GM23338 (cell line): ENCODE measurements around the gene KHK. TPM values are rescaled to one million over a fixed set of nuclear protein-coding genes. Genes with fewer than 3 reads are reported as not detected.

Experiments
- ATAC-seq: fragments of 200-7000 bp; cut with Tn5 transposase; 3 replicates; pipeline ENCODE4 v1.9.1; 2020
- DNase-seq: peaks from one replicate; pipeline ENCODE4 v3.0.0-alpha.2; 2015; ENCODE audit warnings: low spot score
- H2AFZ ChIP-seq: fragments of 200-600 bp; sonication (generic); 2 replicates; pipeline ENCODE4 v1.8.0; 2016; ENCODE audit warnings: antibody characterized with exemption, mild to moderate bottlenecking, moderate library complexity
- H3F3A ChIP-seq: fragments of 200-600 bp; sonication (generic); replicated peaks from 2 replicates; pipeline ENCODE4 v1.8.0; 2017; ENCODE audit warnings: antibody characterized with exemption, mixed run types, low read depth
- H3K27ac ChIP-seq: fragments of 200-600 bp; sonication (generic); 2 replicates; pipeline ENCODE4 v1.6.1; 2016; ENCODE audit warnings: low read depth
- H3K27me3 ChIP-seq: fragments of 200-600 bp; sonication (generic); 2 replicates; pipeline ENCODE4 v1.8.0; 2016; ENCODE audit warnings: mild to moderate bottlenecking, mixed run types, moderate library complexity; ENCODE audit not compliant: insufficient read depth
- H3K36me3 ChIP-seq: fragments of 200-600 bp; sonication (generic); 2 replicates; pipeline ENCODE4 v1.8.0; 2016; ENCODE audit warnings: mild to moderate bottlenecking; ENCODE audit not compliant: insufficient read depth
- H3K4me1 ChIP-seq: fragments of 200-600 bp; sonication (generic); 2 replicates; pipeline ENCODE4 v1.8.0; 2016; ENCODE audit warnings: mild to moderate bottlenecking, moderate library complexity; ENCODE audit not compliant: insufficient read depth
- H3K4me2 ChIP-seq: fragments of 200-600 bp; sonication (generic); 2 replicates; pipeline ENCODE4 v1.7.1; 2017; ENCODE audit warnings: mixed run types
- H3K4me3 ChIP-seq: fragments of 200-600 bp; sonication (generic); 2 replicates; pipeline ENCODE4 v1.6.1; 2016; ENCODE audit warnings: mixed run types
- H3K79me2 ChIP-seq: fragments of 200-600 bp; sonication (generic); replicated peaks from 2 replicates; pipeline ENCODE4 v1.8.0; 2017; ENCODE audit warnings: mild to moderate bottlenecking; ENCODE audit not compliant: insufficient read depth
- H3K9me2 ChIP-seq: fragments of 200-600 bp; sonication (generic); 2 replicates; pipeline ENCODE4 v1.8.0; 2017; ENCODE audit not compliant: insufficient read depth
- H4K20me1 ChIP-seq: fragments of 200-600 bp; sonication (generic); replicated peaks from 2 replicates; pipeline ENCODE4 v1.8.0; 2017; ENCODE audit warnings: mild to moderate bottlenecking; ENCODE audit not compliant: insufficient read depth
- H3K27ac Mint-ChIP-seq: 2 replicates; pipeline ENCODE4 v1.8.0; 2020; ENCODE audit warnings: inconsistent platforms, mild to moderate bottlenecking, moderate library complexity, mixed read lengths
- H3K27me3 Mint-ChIP-seq: 3 replicates; pipeline ENCODE4 v1.8.0; 2022; ENCODE audit warnings: low read depth, mild to moderate bottlenecking, moderate library complexity, mixed read lengths, inconsistent platforms; ENCODE audit not compliant: insufficient read depth, poor library complexity
- H3K36me3 Mint-ChIP-seq: 3 replicates; pipeline ENCODE4 v1.8.0; 2021; ENCODE audit warnings: low read depth, mild to moderate bottlenecking, inconsistent platforms, moderate library complexity, mixed read lengths
- H3K4me1 Mint-ChIP-seq: 3 replicates; pipeline ENCODE4 v1.8.0; 2020; ENCODE audit warnings: mild to moderate bottlenecking, inconsistent platforms, mixed read lengths
- H3K4me3 Mint-ChIP-seq: 3 replicates; pipeline ENCODE4 v1.8.0; 2021; ENCODE audit warnings: moderate library complexity, mild to moderate bottlenecking, inconsistent platforms, mixed read lengths
- H3K9me3 Mint-ChIP-seq: 3 replicates; pipeline ENCODE4 v1.8.0; 2020; ENCODE audit warnings: moderate library complexity, mild to moderate bottlenecking, inconsistent platforms, mixed read lengths
- EZH2 ChIP-seq: fragments of 200-600 bp; sonication (generic); IDR thresholded peaks from one replicate; pipeline ENCODE4 v1.8.0; 2017; ENCODE audit warnings: antibody characterized with exemption, mild to moderate bottlenecking, low read depth; ENCODE audit not compliant: unreplicated experiment
- JUNB ChIP-seq: IDR thresholded peaks from one replicate; pipeline ENCODE4 v1.6.1; 2016; ENCODE audit warnings: antibody characterized with exemption; ENCODE audit not compliant: unreplicated experiment
- NANOG ChIP-seq: IDR thresholded peaks from 2 replicates; pipeline ENCODE4 v1.6.1; 2016; ENCODE audit warnings: antibody characterized with exemption, borderline replicate concordance
- POLR2AphosphoS5 ChIP-seq: IDR thresholded peaks from 2 replicates; pipeline ENCODE4 v1.6.1; 2016; ENCODE audit warnings: antibody characterized with exemption, low read depth
- STAT1 ChIP-seq: IDR thresholded peaks from one replicate; pipeline ENCODE4 v1.6.1; 2016; ENCODE audit warnings: antibody characterized with exemption; ENCODE audit not compliant: unreplicated experiment
- ZNF114 ChIP-seq: fragments of 250-450 bp; sonication (Bioruptor Pico); IDR thresholded peaks from 2 replicates; pipeline ENCODE4 v1.5.0; 2020; ENCODE audit warnings: mild to moderate bottlenecking, moderate library complexity
- ZNF331 ChIP-seq: fragments of 250-450 bp; sonication (Bioruptor Pico); IDR thresholded peaks from 2 replicates; pipeline ENCODE4 v1.5.0; 2020; ENCODE audit warnings: low read depth, mild to moderate bottlenecking, moderate library complexity
- polyA plus RNA-seq: library from polyadenylated mRNA; unstranded; fragments of >200 nt; fragmentation: Nextera tagmentation; extraction: Ambion mirVana; gene quantifications from 2 replicates; pipeline ENCODE4 v1.2.1, GENCODE V29; 2016
- total RNA-seq: library from RNA; depleted of rRNA; stranded (reverse); fragments of >200 nt; shearing (Covaris generic); gene quantifications from 2 replicates; pipeline ENCODE4 v1.2.3, GENCODE V29; 2014
- TF ChIP-seq, protein P1 (sequence below): IDR thresholded peaks from 2 replicates; pipeline ENCODE4 v1.6.1; 2016; ENCODE audit warnings: antibody characterized with exemption
- TF ChIP-seq, protein P2 (sequence below): fragments of 250-450 bp; sonication (Bioruptor Pico); IDR thresholded peaks from 2 replicates; pipeline ENCODE4 v1.5.0; 2020; ENCODE audit warnings: mild to moderate bottlenecking, moderate library complexity
- TF ChIP-seq, protein P3 (sequence below), 2 experiments: fragments of 200-600 bp in 1 of 2; sonication (generic) in 1 of 2; conservative IDR thresholded peaks; 2 replicates each; pipeline versions ENCODE4 v1.5.1 to v1.6.1; 2016 to 2017; ENCODE audit warnings: antibody characterized with exemption in 2 of 2, low read depth in 2 of 2, mild to moderate bottlenecking in 2 of 2, moderate library complexity in 1 of 2

The KHK gene
- total and polyA plus RNA-seq, 2 experiments from 2014 or later = 9.7 TPM

DNA sequence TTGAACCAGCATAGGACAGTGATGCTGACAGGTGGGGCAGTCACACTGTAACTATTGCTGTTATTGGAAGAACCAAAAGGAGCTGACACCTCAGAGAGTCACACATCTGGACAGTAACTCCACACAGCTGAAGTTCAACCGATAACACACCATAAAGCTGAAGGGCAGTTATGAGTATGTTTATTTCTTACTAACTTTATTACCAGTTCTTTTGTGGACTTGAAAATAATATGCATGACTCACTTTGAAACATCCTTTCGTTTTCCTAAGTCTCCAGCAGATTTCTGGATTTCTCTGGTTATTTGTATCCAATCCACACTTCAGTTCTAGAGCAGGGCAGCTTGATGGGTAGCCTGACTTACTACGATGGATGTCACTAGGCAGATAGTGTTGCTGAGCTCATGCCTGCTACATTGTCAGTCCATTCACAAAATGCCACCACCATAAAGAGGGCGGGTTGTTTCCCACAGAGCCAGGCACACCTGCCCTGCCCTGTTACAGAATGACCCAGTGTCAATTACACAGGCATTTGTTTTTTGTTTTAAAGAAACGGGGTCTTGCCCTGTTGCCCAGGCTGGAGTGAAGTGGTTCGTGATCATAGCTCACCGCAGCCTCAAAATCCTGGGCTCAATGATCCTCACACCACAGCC, 43.5 kb upstream of the KHK start:
- H3F3A ChIP-seq = no peaks in the 10 kb centered on the region
- no peaks in the 10 kb centered on the region for H3K79me2 ChIP-seq
- H3K4me2 ChIP-seq = no peak overlapping the region
- TF ChIP-seq ZNF114 (CRISPR knock-in tag) = no peak
- no peak for TF ChIP-seq JUNB
- no peak for TF ChIP-seq ZNF331 (CRISPR knock-in tag)
- no peak for TF ChIP-seq POLR2AphosphoS5
- no peak for TF ChIP-seq STAT1
- no peak overlapping the region for H2AFZ ChIP-seq
- no peak overlapping the region for H3K4me3 ChIP-seq
- peaks cover 17% of the 10 kb centered on the region; the same call in 1 of the 2 replicates for H3K36me3 ChIP-seq
- no peaks in the 10 kb centered on the region for H3K9me2 ChIP-seq
- no peaks in the 10 kb centered on the region for H3K4me1 ChIP-seq
- no peak for ATAC-seq
- H3K27ac ChIP-seq = no peak overlapping the region
- peaks cover 28% of the 10 kb centered on the region for H3K36me3 Mint-ChIP-seq
- no peaks in the 10 kb centered on the region for H3K27me3 ChIP-seq
- peaks cover 2% of the 10 kb centered on the region for H3K27me3 Mint-ChIP-seq
- H3K27ac Mint-ChIP-seq = no peak overlapping the region
- no peaks in the 10 kb centered on the region for H4K20me1 ChIP-seq
- H3K4me1 Mint-ChIP-seq = no peaks in the 10 kb centered on the region
- no peak overlapping the region for H3K4me3 Mint-ChIP-seq
- no peaks in the 10 kb centered on the region for H3K9me3 Mint-ChIP-seq
- no peak for DNase-seq

DNA sequence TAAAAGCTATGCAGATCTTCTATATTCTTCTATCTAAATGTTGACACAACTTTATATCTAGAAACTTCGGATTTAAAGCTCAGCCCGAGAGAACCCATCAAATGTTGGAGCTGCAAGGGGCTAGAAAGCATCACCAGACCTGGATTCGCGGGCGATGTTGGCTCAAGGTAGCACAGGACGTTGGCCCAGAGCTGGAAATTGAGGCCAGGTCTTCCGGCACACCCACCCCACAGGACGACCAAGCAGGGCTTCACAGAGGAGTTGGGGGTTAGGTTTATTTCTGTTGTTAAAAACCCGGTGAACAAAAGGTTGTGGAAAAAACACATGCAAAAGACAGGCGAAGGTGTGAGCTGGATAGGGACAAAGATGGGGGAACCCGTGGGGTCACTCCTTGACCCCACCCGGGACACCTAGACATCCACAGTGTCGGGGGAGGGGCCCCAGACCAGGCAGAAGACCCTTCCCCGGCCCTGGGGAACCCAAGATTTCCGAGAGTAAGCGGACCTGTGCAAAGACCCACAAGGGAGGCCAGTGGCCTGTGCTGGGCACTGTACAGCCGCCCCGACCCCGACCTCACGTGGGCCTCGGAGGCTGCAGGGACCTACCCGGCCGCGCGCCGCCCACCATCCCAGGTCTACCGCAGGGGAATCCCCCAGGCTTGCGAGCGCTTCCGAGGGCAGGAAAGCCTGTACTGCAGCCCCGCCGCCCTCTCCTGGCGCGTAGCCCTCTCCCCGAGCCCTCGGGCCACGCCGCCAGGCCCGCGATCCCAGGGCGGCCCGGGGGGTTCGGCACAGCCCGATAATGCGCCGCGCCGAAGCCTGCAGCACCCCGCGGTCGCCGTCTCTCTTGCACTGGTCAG, 36.9 kb upstream of the KHK start:
- Mint-ChIP-seq H3K9me3 (peaks cover 12% of the 10 kb centered on the region), H3K36me3 (peaks cover 23% of the 10 kb centered on the region), H3K27me3 (peaks cover 20% of the 10 kb centered on the region), H3K27ac (peak overlapping the region; percentile 94), H3K4me3 (peak overlapping the region; percentile 95), H3K4me1 (peaks cover 9% of the 10 kb centered on the region; the same call in 2 of the 3 replicates)
- Histone ChIP-seq H3K4me3 (peak overlapping the region; percentile 99), H3K36me3 (0 out of 2 replicates have a peak, but pooled peaks cover 2% of the 10 kb centered on the region), H3F3A (peaks cover 11% of the 10 kb centered on the region), H3K79me2 (no peaks in the 10 kb centered on the region), H4K20me1 (no peaks in the 10 kb centered on the region), H3K4me2 (peak overlapping the region; percentile 90), H3K4me1 (peaks cover 6% of the 10 kb centered on the region; the same call in 1 of the 2 replicates), H2AFZ (peak overlapping the region; percentile 99), H3K27me3 (no peaks in the 10 kb centered on the region), H3K9me2 (no peaks in the 10 kb centered on the region), H3K27ac (peak overlapping the region; percentile 61; the same call in 1 of the 2 replicates)
- peak; percentile 38 for ATAC-seq
- peak; percentile 37 for DNase-seq
- TF ChIP-seq NANOG (no peak), EZH2 (no peak), POLR2AphosphoS5 (0 out of 2 replicates have a peak, but pooled peaks have one; percentile 7), STAT1 (no peak), JUNB (no peak)
- TF ChIP-seq, protein P1, sequence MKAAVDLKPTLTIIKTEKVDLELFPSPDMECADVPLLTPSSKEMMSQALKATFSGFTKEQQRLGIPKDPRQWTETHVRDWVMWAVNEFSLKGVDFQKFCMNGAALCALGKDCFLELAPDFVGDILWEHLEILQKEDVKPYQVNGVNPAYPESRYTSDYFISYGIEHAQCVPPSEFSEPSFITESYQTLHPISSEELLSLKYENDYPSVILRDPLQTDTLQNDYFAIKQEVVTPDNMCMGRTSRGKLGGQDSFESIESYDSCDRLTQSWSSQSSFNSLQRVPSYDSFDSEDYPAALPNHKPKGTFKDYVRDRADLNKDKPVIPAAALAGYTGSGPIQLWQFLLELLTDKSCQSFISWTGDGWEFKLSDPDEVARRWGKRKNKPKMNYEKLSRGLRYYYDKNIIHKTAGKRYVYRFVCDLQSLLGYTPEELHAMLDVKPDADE = no peak
- TF ChIP-seq, protein P2, sequence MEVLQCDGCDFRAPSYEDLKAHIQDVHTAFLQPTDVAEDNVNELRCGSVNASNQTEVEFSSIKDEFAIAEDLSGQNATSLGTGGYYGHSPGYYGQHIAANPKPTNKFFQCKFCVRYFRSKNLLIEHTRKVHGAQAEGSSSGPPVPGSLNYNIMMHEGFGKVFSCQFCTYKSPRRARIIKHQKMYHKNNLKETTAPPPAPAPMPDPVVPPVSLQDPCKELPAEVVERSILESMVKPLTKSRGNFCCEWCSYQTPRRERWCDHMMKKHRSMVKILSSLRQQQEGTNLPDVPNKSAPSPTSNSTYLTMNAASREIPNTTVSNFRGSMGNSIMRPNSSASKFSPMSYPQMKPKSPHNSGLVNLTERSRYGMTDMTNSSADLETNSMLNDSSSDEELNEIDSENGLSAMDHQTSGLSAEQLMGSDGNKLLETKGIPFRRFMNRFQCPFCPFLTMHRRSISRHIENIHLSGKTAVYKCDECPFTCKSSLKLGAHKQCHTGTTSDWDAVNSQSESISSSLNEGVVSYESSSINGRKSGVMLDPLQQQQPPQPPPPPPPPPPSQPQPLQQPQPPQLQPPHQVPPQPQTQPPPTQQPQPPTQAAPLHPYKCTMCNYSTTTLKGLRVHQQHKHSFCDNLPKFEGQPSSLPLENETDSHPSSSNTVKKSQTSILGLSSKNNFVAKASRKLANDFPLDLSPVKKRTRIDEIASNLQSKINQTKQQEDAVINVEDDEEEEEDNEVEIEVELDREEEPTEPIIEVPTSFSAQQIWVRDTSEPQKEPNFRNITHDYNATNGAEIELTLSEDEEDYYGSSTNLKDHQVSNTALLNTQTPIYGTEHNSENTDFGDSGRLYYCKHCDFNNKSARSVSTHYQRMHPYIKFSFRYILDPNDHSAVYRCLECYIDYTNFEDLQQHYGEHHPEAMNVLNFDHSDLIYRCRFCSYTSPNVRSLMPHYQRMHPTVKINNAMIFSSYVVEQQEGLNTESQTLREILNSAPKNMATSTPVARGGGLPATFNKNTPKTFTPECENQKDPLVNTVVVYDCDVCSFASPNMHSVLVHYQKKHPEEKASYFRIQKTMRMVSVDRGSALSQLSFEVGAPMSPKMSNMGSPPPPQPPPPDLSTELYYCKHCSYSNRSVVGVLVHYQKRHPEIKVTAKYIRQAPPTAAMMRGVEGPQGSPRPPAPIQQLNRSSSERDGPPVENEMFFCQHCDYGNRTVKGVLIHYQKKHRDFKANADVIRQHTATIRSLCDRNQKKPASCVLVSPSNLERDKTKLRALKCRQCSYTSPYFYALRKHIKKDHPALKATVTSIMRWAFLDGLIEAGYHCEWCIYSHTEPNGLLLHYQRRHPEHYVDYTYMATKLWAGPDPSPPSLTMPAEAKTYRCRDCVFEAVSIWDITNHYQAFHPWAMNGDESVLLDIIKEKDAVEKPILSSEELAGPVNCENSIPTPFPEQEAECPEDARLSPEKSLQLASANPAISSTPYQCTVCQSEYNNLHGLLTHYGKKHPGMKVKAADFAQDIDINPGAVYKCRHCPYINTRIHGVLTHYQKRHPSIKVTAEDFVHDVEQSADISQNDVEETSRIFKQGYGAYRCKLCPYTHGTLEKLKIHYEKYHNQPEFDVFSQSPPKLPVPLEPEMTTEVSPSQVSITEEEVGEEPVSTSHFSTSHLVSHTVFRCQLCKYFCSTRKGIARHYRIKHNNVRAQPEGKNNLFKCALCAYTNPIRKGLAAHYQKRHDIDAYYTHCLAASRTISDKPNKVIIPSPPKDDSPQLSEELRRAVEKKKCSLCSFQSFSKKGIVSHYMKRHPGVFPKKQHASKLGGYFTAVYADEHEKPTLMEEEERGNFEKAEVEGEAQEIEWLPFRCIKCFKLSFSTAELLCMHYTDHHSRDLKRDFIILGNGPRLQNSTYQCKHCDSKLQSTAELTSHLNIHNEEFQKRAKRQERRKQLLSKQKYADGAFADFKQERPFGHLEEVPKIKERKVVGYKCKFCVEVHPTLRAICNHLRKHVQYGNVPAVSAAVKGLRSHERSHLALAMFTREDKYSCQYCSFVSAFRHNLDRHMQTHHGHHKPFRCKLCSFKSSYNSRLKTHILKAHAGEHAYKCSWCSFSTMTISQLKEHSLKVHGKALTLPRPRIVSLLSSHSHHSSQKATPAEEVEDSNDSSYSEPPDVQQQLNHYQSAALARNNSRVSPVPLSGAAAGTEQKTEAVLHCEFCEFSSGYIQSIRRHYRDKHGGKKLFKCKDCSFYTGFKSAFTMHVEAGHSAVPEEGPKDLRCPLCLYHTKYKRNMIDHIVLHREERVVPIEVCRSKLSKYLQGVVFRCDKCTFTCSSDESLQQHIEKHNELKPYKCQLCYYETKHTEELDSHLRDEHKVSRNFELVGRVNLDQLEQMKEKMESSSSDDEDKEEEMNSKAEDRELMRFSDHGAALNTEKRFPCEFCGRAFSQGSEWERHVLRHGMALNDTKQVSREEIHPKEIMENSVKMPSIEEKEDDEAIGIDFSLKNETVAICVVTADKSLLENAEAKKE (CRISPR knock-in tag) = no peak
- TF ChIP-seq, protein P3, sequence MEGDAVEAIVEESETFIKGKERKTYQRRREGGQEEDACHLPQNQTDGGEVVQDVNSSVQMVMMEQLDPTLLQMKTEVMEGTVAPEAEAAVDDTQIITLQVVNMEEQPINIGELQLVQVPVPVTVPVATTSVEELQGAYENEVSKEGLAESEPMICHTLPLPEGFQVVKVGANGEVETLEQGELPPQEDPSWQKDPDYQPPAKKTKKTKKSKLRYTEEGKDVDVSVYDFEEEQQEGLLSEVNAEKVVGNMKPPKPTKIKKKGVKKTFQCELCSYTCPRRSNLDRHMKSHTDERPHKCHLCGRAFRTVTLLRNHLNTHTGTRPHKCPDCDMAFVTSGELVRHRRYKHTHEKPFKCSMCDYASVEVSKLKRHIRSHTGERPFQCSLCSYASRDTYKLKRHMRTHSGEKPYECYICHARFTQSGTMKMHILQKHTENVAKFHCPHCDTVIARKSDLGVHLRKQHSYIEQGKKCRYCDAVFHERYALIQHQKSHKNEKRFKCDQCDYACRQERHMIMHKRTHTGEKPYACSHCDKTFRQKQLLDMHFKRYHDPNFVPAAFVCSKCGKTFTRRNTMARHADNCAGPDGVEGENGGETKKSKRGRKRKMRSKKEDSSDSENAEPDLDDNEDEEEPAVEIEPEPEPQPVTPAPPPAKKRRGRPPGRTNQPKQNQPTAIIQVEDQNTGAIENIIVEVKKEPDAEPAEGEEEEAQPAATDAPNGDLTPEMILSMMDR (conservative IDR thresholded peaks at IDR 0.05; ENCODE audit: low read depth in 2 of 2) = no peak
